ENCODE results near the gene ST7.
A peak's percentile ranks its signal among the peaks of the same experiment; 100 is the strongest.

The ST7 gene

DNA sequence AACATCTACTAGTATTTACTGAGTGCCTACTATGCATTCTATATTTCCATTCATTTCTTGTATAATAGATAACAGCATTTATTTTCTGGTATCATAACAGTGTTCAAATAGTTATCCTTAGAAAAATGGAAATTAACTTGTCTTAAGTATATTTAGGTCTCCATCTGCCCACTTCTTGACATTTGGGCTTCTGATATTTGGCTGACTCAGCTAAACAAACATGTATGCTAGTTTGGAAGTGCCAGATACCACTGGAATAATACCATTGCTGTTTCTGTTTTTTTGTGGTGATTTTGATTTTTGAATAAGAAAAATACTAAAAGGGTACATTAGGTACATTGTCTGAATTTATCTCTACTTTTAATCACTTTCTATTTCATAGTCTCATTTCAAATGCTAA lies 169.2 kb downstream of the ST7 start:
- no peak overlapping the region for H3K4me3 ChIP-seq (ENCODE audit: low read depth, low read length)
- TF ChIP-seq, protein P1, sequence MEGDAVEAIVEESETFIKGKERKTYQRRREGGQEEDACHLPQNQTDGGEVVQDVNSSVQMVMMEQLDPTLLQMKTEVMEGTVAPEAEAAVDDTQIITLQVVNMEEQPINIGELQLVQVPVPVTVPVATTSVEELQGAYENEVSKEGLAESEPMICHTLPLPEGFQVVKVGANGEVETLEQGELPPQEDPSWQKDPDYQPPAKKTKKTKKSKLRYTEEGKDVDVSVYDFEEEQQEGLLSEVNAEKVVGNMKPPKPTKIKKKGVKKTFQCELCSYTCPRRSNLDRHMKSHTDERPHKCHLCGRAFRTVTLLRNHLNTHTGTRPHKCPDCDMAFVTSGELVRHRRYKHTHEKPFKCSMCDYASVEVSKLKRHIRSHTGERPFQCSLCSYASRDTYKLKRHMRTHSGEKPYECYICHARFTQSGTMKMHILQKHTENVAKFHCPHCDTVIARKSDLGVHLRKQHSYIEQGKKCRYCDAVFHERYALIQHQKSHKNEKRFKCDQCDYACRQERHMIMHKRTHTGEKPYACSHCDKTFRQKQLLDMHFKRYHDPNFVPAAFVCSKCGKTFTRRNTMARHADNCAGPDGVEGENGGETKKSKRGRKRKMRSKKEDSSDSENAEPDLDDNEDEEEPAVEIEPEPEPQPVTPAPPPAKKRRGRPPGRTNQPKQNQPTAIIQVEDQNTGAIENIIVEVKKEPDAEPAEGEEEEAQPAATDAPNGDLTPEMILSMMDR (IDR thresholded peaks at IDR 0.05; ENCODE audit: insufficient read depth, low read length, missing control alignments), result no peak
- ChIA-PET POLR2A (no interaction called here), CTCF (interaction anchor here (1.1 to 16.7 kb wide), 9 partner anchors 7 to 194 kb away, joined by 3 to 519 read pairs (median 7); no protein-coding TSS in a partner anchor)
- DNase-seq (ENCODE audit: low read depth, low spot score), result no peak

DNA sequence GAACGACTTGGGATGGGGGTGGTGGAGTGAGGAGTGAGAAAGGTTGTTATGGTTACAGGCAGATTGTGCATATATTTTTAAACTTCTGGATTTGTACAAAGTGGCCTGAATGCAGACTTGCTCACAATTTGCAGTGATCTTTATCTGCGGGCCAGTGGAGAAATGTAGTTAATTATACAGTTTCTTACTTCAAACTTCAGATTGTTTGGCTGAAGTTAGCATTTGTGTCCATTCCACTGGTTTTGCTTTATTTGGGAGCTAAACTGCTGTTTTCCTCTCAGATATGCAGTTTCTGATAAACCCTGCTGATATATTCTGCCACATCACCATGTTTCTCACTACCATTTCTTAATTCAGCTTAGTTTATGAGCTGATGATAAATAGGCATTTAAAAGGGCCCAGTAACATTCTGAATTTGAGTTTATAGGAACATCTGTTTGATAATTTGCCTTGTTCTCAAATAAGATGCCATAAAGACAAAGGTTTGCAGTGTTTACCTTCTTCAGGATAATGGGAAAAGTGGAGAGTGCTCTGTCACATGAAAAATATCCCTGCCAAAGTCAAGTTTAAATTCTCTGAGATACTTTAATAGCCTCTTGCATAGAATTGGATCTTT lies 170.1 kb downstream of the ST7 start:
- TF ChIP-seq, protein P1 (IDR thresholded peaks at IDR 0.05; ENCODE audit: insufficient read depth, low read length, missing control alignments), result no peak
- ChIA-PET POLR2A (no interaction called here), CTCF (interaction anchor here (0.6 to 16.7 kb wide), 6 partner anchors 8 to 218 kb away, joined by 3 to 519 read pairs (median 34); no protein-coding TSS in a partner anchor)
- DNase-seq (ENCODE audit: low read depth, low spot score), result no peak
- H3K4me3 ChIP-seq (ENCODE audit: low read depth, low read length), result no peak overlapping the region

DNA sequence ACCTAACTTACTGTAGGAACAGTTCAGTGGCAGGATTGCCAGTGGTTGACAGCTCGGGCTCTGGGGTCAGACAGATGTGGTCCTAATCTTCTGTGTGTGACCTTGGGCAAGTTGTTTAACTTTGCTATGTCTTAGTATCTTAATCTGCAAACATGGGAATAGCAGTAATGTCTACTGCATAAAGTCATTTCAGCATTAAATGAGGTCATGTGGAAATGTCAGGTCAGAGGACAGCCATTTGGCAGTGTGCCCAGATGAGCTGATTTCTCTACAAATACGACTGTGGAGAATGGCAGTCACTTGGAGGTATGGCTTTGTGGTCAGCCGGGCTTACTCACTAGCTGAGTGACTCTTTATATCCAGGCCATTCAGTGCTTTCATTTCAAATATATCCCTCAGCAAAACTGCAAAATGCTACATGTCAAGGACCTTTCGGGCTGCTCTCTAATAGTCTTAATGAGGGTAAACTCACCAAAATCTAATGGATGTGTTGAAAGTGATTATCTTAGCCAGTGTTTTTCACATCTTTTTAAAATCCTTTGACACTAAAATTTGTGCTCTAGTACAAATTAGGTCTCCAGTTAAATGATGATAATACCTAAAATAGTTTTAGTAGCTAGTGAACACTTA lies 171.4 kb downstream of the ST7 start:
- POLR2A ChIA-PET, result interaction anchor here (1.1 kb wide), 1 partner anchor 170 kb away, joined by 4 read pairs; no protein-coding TSS in a partner anchor
- DNase-seq (ENCODE audit: low read depth, low spot score), result peak; percentile 75
- CTCF ChIA-PET, result interaction anchor here (0.6 to 16.7 kb wide), 12 partner anchors 9 to 250 kb away, joined by 3 to 519 read pairs (median 6); no protein-coding TSS in a partner anchor
- H3K4me3 ChIP-seq (ENCODE audit: low read depth, low read length), result no peak overlapping the region
- TF ChIP-seq, protein P1 (IDR thresholded peaks at IDR 0.05; ENCODE audit: insufficient read depth, low read length, missing control alignments), result no peak

DNA sequence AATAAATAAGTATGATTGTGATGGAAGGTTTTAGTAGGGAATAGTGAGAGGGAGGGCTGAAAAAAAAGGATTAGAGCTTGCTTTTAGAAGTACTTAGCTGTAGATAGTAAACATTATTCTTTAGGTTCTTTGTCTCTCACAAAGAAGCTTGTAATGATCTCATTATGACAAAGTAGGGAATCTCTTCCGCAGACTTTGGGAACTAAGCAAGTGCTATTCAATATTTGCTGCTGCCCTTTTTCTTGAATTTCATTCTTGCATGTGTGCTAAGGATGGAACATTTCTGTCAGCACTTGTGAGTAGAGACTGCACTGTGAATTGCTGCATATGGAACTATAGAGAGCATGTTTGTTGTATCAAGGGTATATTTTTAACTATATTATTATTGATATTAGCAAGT lies 173.4 kb downstream of the ST7 start:
- ChIA-PET CTCF (interaction anchor here (0.8 to 16.7 kb wide), 21 partner anchors 9 to 212 kb away, joined by 3 to 519 read pairs (median 5); partner anchors contain the start of gene ST7), POLR2A (no interaction called here)
- no peak overlapping the region for H3K4me3 ChIP-seq (ENCODE audit: low read depth, low read length)
- TF ChIP-seq, protein P1 (IDR thresholded peaks at IDR 0.05; ENCODE audit: insufficient read depth, low read length, missing control alignments), result no peak
- no peak for DNase-seq (ENCODE audit: low read depth, low spot score)

DNA sequence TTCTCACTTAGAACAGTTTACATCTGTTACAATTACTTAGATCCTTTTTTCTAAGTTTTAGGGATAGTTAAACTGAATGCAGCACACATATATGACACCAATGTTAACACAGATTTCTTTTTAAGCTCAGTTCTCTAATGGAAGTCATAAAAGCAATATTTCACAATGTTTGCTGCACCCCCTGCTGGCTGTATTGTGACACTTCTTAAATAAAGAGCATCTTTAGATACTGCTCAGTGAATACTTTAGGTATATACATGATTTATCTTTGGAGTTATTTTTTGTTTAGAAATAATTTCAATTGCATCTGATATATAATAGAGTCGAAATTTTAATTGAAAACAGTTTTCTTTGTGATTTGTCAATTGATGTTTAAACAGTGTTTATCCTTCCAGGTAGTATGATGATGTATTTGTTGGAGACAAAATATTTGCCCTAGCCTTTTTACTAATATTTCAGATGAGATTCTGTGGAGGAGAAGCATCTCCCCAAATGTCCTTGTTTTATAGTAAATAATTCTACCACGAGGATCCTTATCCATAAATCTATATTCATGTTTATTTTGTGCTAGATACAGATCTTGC lies 174.4 kb downstream of the ST7 start:
- DNase-seq (ENCODE audit: low read depth, low spot score), result no peak
- TF ChIP-seq, protein P1 (IDR thresholded peaks at IDR 0.05; ENCODE audit: insufficient read depth, low read length, missing control alignments), result peak; percentile 52
- ChIA-PET CTCF (interaction anchor here (0.6 to 16.7 kb wide), 39 partner anchors 7 to 986 kb away, joined by 3 to 519 read pairs (median 4); no protein-coding TSS in a partner anchor), POLR2A (no interaction called here)
- no peak overlapping the region for H3K4me3 ChIP-seq (ENCODE audit: low read depth, low read length)

DNA sequence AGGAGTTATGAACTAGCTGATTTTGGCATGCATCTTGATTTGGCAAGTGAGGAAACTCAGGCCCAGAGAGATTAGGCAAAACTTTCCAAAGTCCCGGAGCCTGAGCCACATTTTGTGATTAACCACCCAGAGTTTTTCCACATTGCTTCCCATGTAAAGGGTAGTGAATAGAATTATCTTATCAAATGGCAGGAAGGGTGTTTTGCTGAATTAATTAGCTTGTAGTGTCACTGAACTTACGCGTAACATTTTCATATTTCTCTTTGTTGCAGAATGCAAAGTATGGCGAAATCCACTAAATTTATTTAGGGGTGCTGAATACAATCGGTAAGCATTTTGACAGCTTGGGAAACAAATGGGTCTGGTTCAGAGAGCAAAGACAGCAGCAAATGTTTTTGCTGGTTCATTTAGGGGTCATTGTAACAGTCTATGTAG lies 176.2 kb downstream of the ST7 start:
- ChIA-PET POLR2A (no interaction called here), CTCF (interaction anchor here (0.7 to 3.4 kb wide), 8 partner anchors 9 to 200 kb away, joined by 3 to 34 read pairs (median 6); no protein-coding TSS in a partner anchor)
- TF ChIP-seq, protein P1 (IDR thresholded peaks at IDR 0.05; ENCODE audit: insufficient read depth, low read length, missing control alignments), result no peak
- no peak for DNase-seq (ENCODE audit: low read depth, low spot score)
- no peak overlapping the region for H3K4me3 ChIP-seq (ENCODE audit: low read depth, low read length)
